GM21390 (cell line): ENCODE results near the gene ARHGEF10L.

Experiments
- ATAC-seq: cut with Tn5 transposase; IDR thresholded peaks from one replicate; pipeline ENCODE4 v1.9.1; 2021; ENCODE audit not compliant: unreplicated experiment

The ARHGEF10L gene

GRCh38 chr1:17669866-17670451 is 130.5 kb downstream of the ARHGEF10L start:
- no peak for ATAC-seq

DNA sequence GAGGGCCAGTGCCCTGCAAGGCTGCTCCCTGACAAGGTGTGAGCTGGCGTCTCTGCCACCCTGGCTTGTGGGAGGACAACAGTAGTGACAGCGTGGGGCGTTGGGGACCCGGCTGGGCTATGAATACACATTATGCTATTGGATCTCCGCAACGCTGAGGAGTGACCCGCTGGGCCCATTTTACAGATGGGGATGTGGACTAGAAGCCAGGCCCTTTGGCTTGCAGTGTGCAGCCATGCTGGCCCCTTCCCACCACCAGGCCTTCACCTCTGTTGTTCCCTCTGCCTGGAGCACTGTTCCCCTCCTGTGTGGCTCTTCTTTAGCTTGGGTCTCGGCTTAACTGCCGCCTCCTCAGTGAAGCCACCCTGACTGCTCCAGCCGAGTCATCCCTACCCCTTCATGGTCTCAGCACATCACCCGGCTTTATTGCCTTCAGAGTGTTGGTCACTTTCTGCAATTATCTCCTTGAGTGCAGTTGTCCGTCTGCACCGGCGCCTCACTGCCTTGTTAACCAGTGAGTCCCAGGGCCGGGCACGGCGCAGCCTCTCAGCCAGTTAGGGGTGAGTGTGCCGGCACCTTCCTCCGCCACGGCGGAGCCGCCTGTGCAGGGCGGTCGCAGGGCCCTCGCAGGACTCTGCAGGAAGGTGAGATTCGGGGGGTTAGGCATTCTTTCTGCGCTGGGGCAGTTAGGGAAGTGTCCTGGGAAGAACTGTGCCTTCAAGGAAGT is 131.3 kb downstream of the ARHGEF10L start:
- ATAC-seq, result no peak

- no peak for ATAC-seq
Observed at GRCh38 chr1:17671314-17671705, 131.8 kb downstream of the ARHGEF10L start.

DNA sequence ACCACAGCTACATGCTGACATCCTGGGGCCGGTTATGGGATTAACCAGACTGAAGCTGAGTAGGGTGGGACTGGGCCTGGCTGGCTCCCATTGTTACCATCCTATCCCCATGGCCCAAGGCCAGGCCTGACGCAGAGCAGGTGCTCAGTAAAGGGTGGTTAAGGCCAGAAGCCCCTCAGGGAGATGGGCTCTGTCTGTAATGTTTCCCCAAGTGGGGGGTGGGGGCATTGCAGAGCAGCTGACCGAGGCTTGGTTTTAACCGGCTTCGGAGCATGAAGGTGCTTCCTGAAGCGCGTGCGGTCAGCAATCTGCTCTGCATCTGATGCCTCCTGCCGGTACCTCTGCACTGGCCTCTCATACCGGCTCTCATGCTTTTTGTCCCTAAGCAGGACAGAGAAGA is 132.2 kb downstream of the ARHGEF10L start:
- no peak for ATAC-seq

- no peak for ATAC-seq
Observed at GRCh38 chr1:17672226-17672625, 132.7 kb downstream of the ARHGEF10L start.

- no peak for ATAC-seq
Observed at GRCh38 chr1:17673329-17674072, 134.0 kb downstream of the ARHGEF10L start.

GRCh38 chr1:17674726-17675500 is 135.4 kb downstream of the ARHGEF10L start:
- no peak for ATAC-seq

GRCh38 chr1:17675744-17676143 is 136.2 kb downstream of the ARHGEF10L start:
- no peak for ATAC-seq

DNA sequence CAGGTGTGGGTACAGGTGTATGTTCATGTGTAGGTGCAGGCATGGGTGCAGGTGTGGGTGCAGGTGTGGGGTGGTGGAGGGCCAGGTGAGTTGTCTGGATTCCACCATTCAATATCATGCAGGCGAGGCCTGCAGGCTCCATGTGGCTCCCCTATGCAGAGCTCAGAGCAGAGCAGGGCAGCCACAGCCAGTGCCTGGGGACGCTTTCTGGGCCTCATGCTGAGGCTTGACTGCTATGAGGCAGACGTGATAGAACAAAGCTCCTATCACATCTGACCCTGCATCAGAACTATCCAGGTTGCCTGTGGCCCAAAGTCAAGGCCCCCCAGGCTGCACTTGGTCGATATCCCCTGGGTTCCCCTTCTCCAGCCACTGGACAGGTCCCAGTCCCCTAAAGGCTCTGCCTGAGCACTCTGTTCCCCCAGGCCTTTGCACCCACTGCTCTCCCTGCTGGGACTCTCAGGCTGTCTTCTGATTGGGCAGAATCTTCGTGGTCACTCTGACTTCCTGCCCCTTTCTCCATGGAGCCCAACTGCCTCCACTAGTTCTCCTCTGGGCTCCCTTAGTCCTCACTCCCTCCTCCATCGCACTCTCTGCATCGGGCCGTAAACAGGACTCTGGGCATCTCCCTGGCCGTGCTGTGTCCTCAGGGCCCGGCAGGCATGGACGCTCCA is 137.0 kb downstream of the ARHGEF10L start:
- ATAC-seq, result no peak

DNA sequence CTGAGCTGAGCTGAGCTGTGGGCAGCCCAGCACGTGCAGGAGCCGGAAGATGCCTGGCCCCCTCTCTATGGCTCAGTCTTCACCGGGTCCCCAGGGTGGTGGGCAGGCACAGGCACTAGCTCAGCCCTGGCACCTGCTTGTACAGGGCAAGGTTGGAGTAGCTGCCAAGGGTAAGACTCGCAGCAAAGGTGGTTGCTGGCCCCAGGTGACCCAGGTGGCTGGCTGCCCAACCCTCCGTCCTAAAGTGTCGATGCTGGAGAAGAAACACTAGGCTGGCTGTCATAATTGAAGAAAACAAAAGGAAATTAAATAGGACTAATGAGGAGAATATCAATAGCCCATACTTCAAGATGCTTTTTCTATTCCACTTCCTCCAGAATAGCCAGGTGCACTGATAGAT is 138.5 kb downstream of the ARHGEF10L start:
- no peak for ATAC-seq

DNA sequence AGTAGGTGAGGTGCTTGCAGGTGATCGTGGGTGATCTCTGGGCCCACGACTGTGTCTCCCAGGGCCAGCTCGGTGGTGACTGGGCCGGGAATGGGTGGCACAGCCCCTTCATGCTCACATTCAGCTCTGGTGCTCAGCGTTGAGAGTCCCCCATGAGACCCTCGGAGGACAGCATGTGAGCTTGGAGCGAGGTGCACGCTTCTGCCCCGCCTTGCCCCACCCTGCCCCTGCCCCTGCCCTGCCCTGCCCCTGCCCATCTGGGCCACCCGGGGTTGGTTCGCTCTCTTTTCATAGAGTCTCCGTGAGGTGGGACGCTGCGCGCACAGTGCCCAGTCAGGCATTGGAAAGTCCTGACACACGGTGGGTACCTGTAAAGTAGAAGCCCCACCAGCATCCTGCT is 140.4 kb downstream of the ARHGEF10L start:
- ATAC-seq, result no peak

DNA sequence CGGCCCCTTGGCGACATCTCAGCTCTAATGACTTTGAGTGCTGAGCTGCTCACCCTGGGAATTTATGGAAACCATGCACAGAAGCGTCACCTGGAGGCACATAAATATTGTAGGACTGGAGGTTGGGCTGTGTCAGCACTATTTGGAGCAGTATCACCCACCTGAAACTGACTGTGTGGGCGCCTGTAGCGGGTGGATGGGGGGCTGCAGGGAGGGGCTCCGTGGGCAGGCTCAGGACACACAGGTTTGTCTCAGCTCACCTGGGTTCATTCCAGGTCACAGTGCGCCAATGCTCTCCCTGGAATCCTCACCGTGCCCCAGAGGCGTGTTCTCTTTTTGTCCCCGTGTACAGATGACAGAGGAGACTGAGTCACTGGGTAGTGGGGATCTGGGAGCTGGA is 140.8 kb downstream of the ARHGEF10L start:
- ATAC-seq, result no peak

DNA sequence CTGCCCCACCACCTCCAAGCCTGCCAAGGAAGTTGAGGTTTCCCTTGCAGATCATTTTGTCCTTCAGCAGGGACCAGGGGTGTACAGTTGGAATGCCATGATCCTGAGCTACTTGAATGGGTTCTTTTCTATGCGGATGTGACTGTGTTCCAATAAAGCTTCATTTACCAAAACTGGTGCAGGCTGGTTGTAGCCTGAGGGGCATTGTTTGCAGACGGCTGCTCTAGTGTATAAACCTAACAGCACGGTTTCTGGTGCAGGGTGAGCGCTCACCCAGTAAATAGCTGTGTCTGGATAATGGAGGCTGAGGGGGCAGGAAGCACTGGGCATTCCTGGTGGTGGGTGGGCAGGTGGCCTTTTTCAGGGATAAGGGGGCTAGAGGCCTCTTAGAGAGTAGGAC is 142.9 kb downstream of the ARHGEF10L start:
- no peak for ATAC-seq

GRCh38 chr1:17683598-17683997 is 144.1 kb downstream of the ARHGEF10L start:
- no peak for ATAC-seq

GRCh38 chr1:17684810-17685209 is 145.3 kb downstream of the ARHGEF10L start:
- ATAC-seq, result no peak

- no peak for ATAC-seq
Observed at GRCh38 chr1:17686258-17686657, 146.8 kb downstream of the ARHGEF10L start.

DNA sequence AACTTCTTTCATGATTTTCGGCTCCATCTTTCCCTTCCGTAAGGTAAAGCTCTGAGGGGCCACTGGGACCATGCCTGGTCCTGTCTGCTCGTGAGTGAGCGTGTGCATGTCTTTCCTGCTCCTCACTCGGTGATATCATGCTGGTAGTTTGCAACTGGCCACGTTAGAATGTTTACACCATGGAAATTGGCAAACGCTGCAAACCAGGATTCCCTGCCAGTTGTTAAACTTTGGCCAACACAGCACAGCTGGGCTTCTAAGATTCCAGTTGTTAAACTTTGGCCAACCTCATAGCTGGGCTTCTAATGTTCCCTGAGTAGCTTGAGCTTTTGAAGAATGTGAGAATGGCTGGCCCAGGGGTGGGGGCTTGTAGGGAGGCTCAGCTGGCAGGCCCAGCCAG is 147.6 kb downstream of the ARHGEF10L start:
- ATAC-seq, result no peak

DNA sequence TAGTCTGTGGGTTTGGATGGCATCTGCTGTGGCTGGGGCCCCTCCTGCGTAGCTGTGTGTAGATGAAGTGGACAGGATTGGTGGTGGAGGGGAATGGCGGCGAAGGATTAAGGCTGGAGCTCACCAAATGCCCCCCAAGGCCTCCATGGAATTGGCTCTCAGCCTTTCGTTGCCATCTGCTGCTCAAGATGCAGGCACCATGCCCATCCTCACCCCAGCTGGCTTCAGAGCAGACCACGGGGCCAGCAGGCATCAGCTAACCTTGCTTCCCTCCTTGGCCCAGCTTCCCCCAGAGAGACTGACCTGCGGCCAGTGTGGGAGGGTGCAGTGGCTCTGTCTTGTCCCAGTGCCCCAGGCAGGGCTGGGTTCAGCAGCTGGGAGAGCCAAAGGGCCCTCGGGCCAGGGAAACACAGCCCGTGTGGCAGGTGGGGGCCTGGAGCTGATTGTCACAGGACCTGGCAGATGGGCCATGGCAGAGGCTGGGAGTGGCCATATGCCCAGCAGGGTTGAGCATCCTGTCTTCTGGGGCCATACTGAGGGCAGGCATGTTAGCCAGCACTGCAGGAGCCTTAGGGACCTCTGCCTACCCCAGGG is 148.8 kb downstream of the ARHGEF10L start:
- no peak for ATAC-seq

DNA sequence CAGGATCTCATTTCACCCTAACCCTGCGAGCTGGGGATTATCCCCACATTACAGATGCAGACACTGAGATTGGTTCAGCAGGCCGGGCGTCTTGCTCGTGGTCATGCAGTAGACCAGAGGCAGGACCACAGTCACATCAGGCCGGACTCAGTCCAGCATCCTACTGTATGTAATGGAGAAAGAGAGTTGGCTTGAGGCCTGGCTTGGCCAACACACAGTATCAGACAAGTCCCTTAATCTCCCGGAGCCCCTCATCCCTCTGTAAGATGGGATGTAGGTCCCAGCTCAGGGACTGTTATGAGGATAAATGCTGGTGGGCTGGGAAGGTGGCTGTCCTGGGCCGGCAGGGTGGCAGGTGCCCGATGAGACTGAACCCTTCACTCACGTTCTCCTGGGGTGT is 149.5 kb downstream of the ARHGEF10L start:
- no peak for ATAC-seq

- no peak for ATAC-seq
Observed at GRCh38 chr1:17690906-17691634, 151.6 kb downstream of the ARHGEF10L start.
